Lower leg skin (tissue), 4 donors: ENCODE data around the gene UMODL1. TPM values are rescaled to one million over a fixed set of nuclear protein-coding genes. Genes with fewer than 3 reads are reported as not detected.

ENCODE experiments used
- DNase-seq, 2 donors: peaks; one replicate each; pipeline ENCODE4 v3.0.0-alpha.2; 2019; ENCODE audit warnings: low spot score in 2 of 2
- H3K4me3 ChIP-seq: fragments of 200-600 bp; sonication (generic); 2 replicates; pipeline ENCODE4 v1.5.1; 2017; ENCODE audit warnings: mild to moderate bottlenecking, low read depth; ENCODE audit not compliant: poor library complexity, severe bottlenecking
- CTCF ChIP-seq, 3 donors: fragments of 450-650 bp; IDR thresholded peaks; one replicate each; pipeline ENCODE4 v1.5.1; 2016; ENCODE audit warnings: antibody characterized with exemption in 3 of 3, mild to moderate bottlenecking in 3 of 3, moderate library complexity in 2 of 3
- POLR2A ChIP-seq, 2 donors: fragments of 450-650 bp; IDR thresholded peaks; one replicate each; pipeline ENCODE4 v1.6.1; 2016 to 2017; ENCODE audit warnings: antibody characterized with exemption in 2 of 2, mild to moderate bottlenecking in 1 of 2, moderate library complexity in 1 of 2
- WGBS, 2 donors: methylation state at CpG; one replicate each; pipeline ENCODE4 v1.1.5; 2018; 5-methylcytosine and 5-hydroxymethylcytosine counted together
- intact Hi-C: fragments of 100-400 bp; cut with DNase I; formaldehyde crosslinking; loops from one replicate; pipeline ENCODE4 v1.15.0; 2023; ENCODE audit warnings: low total_unique reads
- total RNA-seq, 4 donors: library from RNA; depleted of rRNA; stranded (reverse); fragments of >200 nt; gene quantifications; one replicate each; pipeline ENCODE4 v1.1.0, GENCODE V29; 2016

UMODL1 gene
- total RNA-seq, 4 donors from 2014 or later, result 0.23 TPM; not detected in 3

DNA sequence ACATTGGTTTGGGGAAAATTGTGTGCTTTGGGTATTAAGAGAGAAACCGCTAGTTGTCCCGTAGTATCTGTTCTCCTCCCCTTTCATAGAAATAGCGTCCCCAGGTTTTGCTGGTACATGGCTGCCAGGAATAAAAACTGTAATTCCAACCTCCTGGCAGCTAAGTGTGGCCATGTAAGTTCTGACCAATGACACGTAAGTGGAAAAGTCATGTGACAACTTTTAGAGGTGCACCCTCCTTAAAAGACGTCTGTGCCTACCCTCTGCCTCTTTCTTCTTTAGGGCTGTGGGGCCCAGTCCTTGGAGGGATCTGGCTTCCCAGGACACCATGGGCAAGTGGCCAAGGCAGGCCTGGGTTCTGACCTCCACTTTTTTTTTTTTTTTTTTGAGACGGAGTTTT, 59.3 kb downstream of the UMODL1 start:
- 63 to 84% methylated on average over 6 of the region's 6 CpGs for WGBS, 2 donors
- H3K4me3 ChIP-seq, result no peak overlapping the region
- no peak for TF ChIP-seq POLR2A (IDR thresholded peaks at IDR 0.05)
- TF ChIP-seq CTCF (IDR thresholded peaks at IDR 0.05), result no peak
- intact Hi-C loops, result no loop called here
- DNase-seq, result no peak

- H3K4me3 ChIP-seq, result no peak overlapping the region
- no peak for TF ChIP-seq POLR2A (IDR thresholded peaks at IDR 0.05)
- no peak for TF ChIP-seq CTCF (IDR thresholded peaks at IDR 0.05)
- intact Hi-C loops, result no loop called here
- DNase-seq, result no peak
- 0 to 90% methylated on average over 1 of the region's 1 CpG for WGBS, 2 donors
Observed at GRCh38 chr21:42132183-42132582, 61.1 kb downstream of the UMODL1 start.

DNA sequence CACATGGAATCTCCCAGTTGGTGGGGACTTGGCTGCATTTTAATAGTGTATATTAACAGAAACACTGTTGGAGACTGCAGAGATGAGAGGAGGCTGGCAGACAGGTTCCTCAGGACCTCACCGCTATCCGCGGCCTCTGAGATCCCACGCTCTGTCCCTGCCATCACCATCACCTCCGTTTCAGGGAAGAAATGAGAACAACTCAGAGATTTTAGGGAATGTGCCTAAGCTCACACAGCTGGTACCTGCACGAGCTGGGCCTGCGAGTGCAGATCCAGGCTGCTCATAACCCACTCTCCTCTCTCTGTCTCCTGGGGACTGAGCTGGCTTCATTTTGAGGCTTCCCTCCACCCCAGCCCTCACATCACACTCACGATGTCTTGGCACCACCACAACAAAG, 62.0 kb downstream of the UMODL1 start:
- WGBS, 2 donors, result 87 to 93% methylated on average over 8 of the region's 8 CpGs

GRCh38 chr21:42135386-42136052, 64.4 kb downstream of the UMODL1 start:
- intact Hi-C loops, result no loop called here
- 62 to 82% methylated on average over 8 to 9 of the region's 14 CpGs for WGBS, 2 donors
- H3K4me3 ChIP-seq, result no peak overlapping the region
- no peak for TF ChIP-seq CTCF (IDR thresholded peaks at IDR 0.05)
- TF ChIP-seq POLR2A (IDR thresholded peaks at IDR 0.05), result no peak
- DNase-seq, result no peak

More for the DNA sequence above, 62.0 kb downstream of the UMODL1 start:
- TF ChIP-seq CTCF (IDR thresholded peaks at IDR 0.05) (no peak), POLR2A (IDR thresholded peaks at IDR 0.05) (no peak)
- intact Hi-C loops, result no loop called here
- H3K4me3 ChIP-seq, result no peak overlapping the region
- DNase-seq, result no peak

GRCh38 chr21:42137191-42137904, 66.2 kb downstream of the UMODL1 start:
- H3K4me3 ChIP-seq, result no peak overlapping the region
- DNase-seq, result no peak
- intact Hi-C loops, result no loop called here
- TF ChIP-seq POLR2A (IDR thresholded peaks at IDR 0.05) (no peak), CTCF (IDR thresholded peaks at IDR 0.05) (no peak)
- WGBS, 2 donors, result 86% methylated on average over 22 of the region's 22 CpGs
